SU-DHL-6 (cell line): ENCODE measurements around the gene NTM.

Experiments used
- H2AFZ ChIP-seq: fragments of 200-600 bp; sonication (generic); 2 replicates; pipeline ENCODE4 v1.6.1; 2014; ENCODE audit warnings: low read depth, mild to moderate bottlenecking, moderate library complexity, mixed read lengths, antibody characterized with exemption, low read length; ENCODE audit not compliant: severe bottlenecking
- H3F3A ChIP-seq: fragments of 200-600 bp; shearing (Covaris generic); 2 replicates; pipeline ENCODE4 v1.6.0; 2016; ENCODE audit warnings: antibody characterized with exemption, mild to moderate bottlenecking; ENCODE audit not compliant: insufficient read depth
- H3K27ac ChIP-seq: fragments of 200-600 bp; sonication (generic); 2 replicates; pipeline ENCODE4 v1.5.1; 2016; ENCODE audit warnings: low read depth, mild to moderate bottlenecking, low read length, moderate library complexity, mixed read lengths
- H3K27me3 ChIP-seq: fragments of 200-600 bp; sonication (generic), shearing (Covaris generic); 2 replicates; pipeline ENCODE4 v1.6.0; 2014; ENCODE audit warnings: mild to moderate bottlenecking, low read length
- H3K36me3 ChIP-seq: fragments of 200-600 bp; sonication (generic); 2 replicates; pipeline ENCODE4 v1.6.1; 2014; ENCODE audit warnings: mild to moderate bottlenecking, low read length, mixed read lengths
- H3K4me2 ChIP-seq: fragments of 300-600, 200-600 bp; shearing (Covaris generic), sonication (generic); 2 replicates; pipeline ENCODE4 v1.6.0; 2014; ENCODE audit warnings: low read length, low read depth, mild to moderate bottlenecking; ENCODE audit not compliant: poor library complexity, severe bottlenecking
- H3K4me3 ChIP-seq: fragments of 200-600 bp; sonication (generic); 2 replicates; pipeline ENCODE4 v1.5.1; 2014; ENCODE audit warnings: antibody characterized with exemption, low read length, mild to moderate bottlenecking, mixed read lengths; ENCODE audit not compliant: insufficient read depth, poor library complexity, severe bottlenecking
- H3K79me2 ChIP-seq: fragments of 200-600 bp; sonication (generic); 2 replicates; pipeline ENCODE4 v1.6.1; 2014; ENCODE audit warnings: mild to moderate bottlenecking, low read length, moderate library complexity; ENCODE audit not compliant: insufficient read depth
- H3K9ac ChIP-seq: fragments of 200-600 bp; sonication (generic); 2 replicates; pipeline ENCODE4 v1.7.0; 2014; ENCODE audit warnings: mild to moderate bottlenecking, low read length
- H3K9me2 ChIP-seq: fragments of 200-600 bp; sonication (generic); replicated peaks from 2 replicates; pipeline ENCODE4 v1.6.1; 2014; ENCODE audit warnings: low read length; ENCODE audit not compliant: insufficient read depth
- H3K9me3 ChIP-seq: fragments of 200-600 bp; sonication (generic); 2 replicates; pipeline ENCODE4 v1.6.1; 2014; ENCODE audit warnings: low read length, mixed read lengths; ENCODE audit not compliant: insufficient read depth
- H4K20me1 ChIP-seq: fragments of 200-600 bp; sonication (generic); 2 replicates; pipeline ENCODE4 v1.6.1; 2014; ENCODE audit warnings: low read depth, mild to moderate bottlenecking, antibody characterized with exemption, low read length, moderate library complexity, mixed read lengths
- CTCF ChIP-seq: fragments of 200-600 bp; sonication (generic); IDR thresholded peaks from one replicate; pipeline ENCODE4 v1.5.1; 2017; ENCODE audit warnings: antibody characterized with exemption, mild to moderate bottlenecking, low read length, moderate library complexity; ENCODE audit not compliant: insufficient read depth, poor library complexity, severe bottlenecking
- EZH2phosphoT487 ChIP-seq: fragments of 200-600 bp; sonication (generic), shearing (Covaris generic); conservative IDR thresholded peaks from 2 replicates; pipeline ENCODE4 v1.6.1; 2018; ENCODE audit warnings: mild to moderate bottlenecking, antibody characterized with exemption, low read length, moderate library complexity, mixed read lengths

The NTM gene

DNA sequence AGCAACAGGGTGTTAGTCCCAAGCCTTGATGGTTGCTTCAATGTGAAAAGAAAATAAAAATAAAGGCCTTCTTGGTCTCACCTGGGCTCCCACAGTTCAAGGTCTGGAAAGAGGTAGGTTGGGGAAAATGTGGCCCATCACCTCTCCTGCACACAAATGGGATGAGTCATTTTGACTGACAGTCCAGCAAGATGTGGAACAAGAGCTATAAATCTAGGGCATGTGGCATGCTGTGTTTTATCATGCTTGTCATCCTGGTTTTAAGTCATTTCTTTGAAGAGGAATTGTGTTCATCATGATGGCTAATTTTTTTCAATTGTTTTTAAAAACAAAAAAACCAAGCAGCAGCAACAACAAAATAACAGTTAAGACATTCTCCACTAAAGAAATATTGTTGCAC, 503.7 kb downstream of the NTM start:
- no peak for TF ChIP-seq EZH2phosphoT487
- no peaks in the 10 kb centered on the region for H3F3A ChIP-seq
- no peaks in the 10 kb centered on the region for H3K36me3 ChIP-seq
- H3K9me2 ChIP-seq, result no peaks in the 10 kb centered on the region
- no peaks in the 10 kb centered on the region for H4K20me1 ChIP-seq
- H2AFZ ChIP-seq, result no peak overlapping the region
- H3K79me2 ChIP-seq, result no peaks in the 10 kb centered on the region
- no peak overlapping the region for H3K4me2 ChIP-seq
- H3K27ac ChIP-seq, result no peak overlapping the region
- H3K9me3 ChIP-seq, result no peaks in the 10 kb centered on the region
- no peak overlapping the region for H3K4me3 ChIP-seq
- no peak overlapping the region for H3K9ac ChIP-seq
- H3K27me3 ChIP-seq, result no peaks in the 10 kb centered on the region

DNA sequence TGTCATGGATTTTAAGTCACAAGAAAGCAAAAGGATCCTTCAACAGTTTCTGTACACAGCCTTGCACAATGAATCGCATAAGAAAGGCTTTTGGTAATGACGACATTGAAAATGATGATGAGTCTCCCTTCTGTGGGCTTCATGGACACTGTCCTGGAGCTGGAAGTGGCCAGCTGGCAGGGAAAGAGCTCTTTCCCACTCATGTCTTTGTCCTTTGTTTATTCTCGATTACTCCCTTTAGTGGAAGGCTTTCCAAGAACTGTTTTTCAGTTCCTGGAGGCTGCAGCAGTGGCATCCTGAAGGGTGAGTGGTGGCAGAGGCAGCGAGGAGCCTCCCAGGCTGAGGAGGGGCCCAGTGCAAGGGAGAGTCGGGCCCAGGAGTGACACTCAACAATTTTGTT, 505.2 kb downstream of the NTM start:
- Histone ChIP-seq H3K9me2 (no peaks in the 10 kb centered on the region), H3K36me3 (no peaks in the 10 kb centered on the region), H3K79me2 (no peaks in the 10 kb centered on the region), H2AFZ (no peak overlapping the region), H3K27ac (no peak overlapping the region), H3F3A (no peaks in the 10 kb centered on the region), H3K9me3 (no peaks in the 10 kb centered on the region), H3K4me3 (no peak overlapping the region), H4K20me1 (no peaks in the 10 kb centered on the region), H3K9ac (no peak overlapping the region), H3K4me2 (no peak overlapping the region), H3K27me3 (no peaks in the 10 kb centered on the region)
- no peak for TF ChIP-seq CTCF
- no peak for TF ChIP-seq EZH2phosphoT487

- H3K79me2 ChIP-seq, result no peaks in the 10 kb centered on the region
- H3K27ac ChIP-seq, result no peak overlapping the region
- no peak for TF ChIP-seq EZH2phosphoT487
- no peak for TF ChIP-seq CTCF
- H3K9ac ChIP-seq, result no peak overlapping the region
- no peaks in the 10 kb centered on the region for H3K36me3 ChIP-seq
- no peak overlapping the region for H3K4me2 ChIP-seq
- H3K27me3 ChIP-seq, result no peaks in the 10 kb centered on the region
- H3K9me2 ChIP-seq, result no peaks in the 10 kb centered on the region
- H3K9me3 ChIP-seq, result no peaks in the 10 kb centered on the region
- H3K4me3 ChIP-seq, result no peak overlapping the region
- H4K20me1 ChIP-seq, result no peaks in the 10 kb centered on the region
- H2AFZ ChIP-seq, result no peak overlapping the region
- H3F3A ChIP-seq, result no peaks in the 10 kb centered on the region
Observed at GRCh38 chr11:131877246-131877942, 507.0 kb downstream of the NTM start.

GRCh38 chr11:131880316-131880715, 509.9 kb downstream of the NTM start:
- H3K27me3 ChIP-seq, result no peaks in the 10 kb centered on the region
- no peaks in the 10 kb centered on the region for H3K9me2 ChIP-seq
- no peak overlapping the region for H2AFZ ChIP-seq
- no peaks in the 10 kb centered on the region for H4K20me1 ChIP-seq
- TF ChIP-seq CTCF, result no peak
- TF ChIP-seq EZH2phosphoT487, result no peak
- H3K36me3 ChIP-seq, result no peaks in the 10 kb centered on the region
- no peak overlapping the region for H3K4me2 ChIP-seq
- no peak overlapping the region for H3K27ac ChIP-seq
- H3K4me3 ChIP-seq, result no peak overlapping the region
- no peaks in the 10 kb centered on the region for H3K79me2 ChIP-seq
- no peaks in the 10 kb centered on the region for H3F3A ChIP-seq
- H3K9me3 ChIP-seq, result no peaks in the 10 kb centered on the region
- H3K9ac ChIP-seq, result no peak overlapping the region
